Thymus (tissue), 11 donors: ENCODE measurements around the gene GRIN2C. TPM values are rescaled to one million over a fixed set of nuclear protein-coding genes. Genes with fewer than 3 reads are reported as not detected.

Source experiments
- DNase-seq, 9 donors: peaks; one replicate each; pipeline ENCODE4 v3.0.0-alpha.2; 2013; ENCODE audit warnings: low spot score in 9 of 9, low read depth in 6 of 9, missing footprints in 1 of 9
- H3K27ac ChIP-seq, 2 donors: one replicate each; pipeline ENCODE4 v1.5.1; 2013; ENCODE audit warnings: control low read depth in 1 of 2, low read depth in 1 of 2, low read length in 1 of 2, mild to moderate bottlenecking in 1 of 2, moderate library complexity in 1 of 2
- H3K27me3 ChIP-seq, 2 donors: one replicate each; pipeline ENCODE4 v1.5.1; 2013; ENCODE audit warnings: low read length in 1 of 2; ENCODE audit not compliant: control insufficient read depth in 2 of 2, insufficient read depth in 1 of 2
- H3K36me3 ChIP-seq, 2 donors: one replicate each; pipeline ENCODE4 v1.5.1; 2013; ENCODE audit warnings: low read length in 1 of 2, mild to moderate bottlenecking in 1 of 2, moderate library complexity in 1 of 2; ENCODE audit not compliant: control insufficient read depth in 2 of 2, insufficient read depth in 2 of 2
- H3K4me1 ChIP-seq, 2 donors: one replicate each; pipeline ENCODE4 v1.5.1; 2013; ENCODE audit warnings: low read length in 2 of 2; ENCODE audit not compliant: control insufficient read depth in 2 of 2, insufficient read depth in 2 of 2
- H3K4me3 ChIP-seq, 2 donors: one replicate each; pipeline ENCODE4 v1.5.1; 2013; ENCODE audit warnings: low read length in 2 of 2, control low read depth in 1 of 2, mild to moderate bottlenecking in 1 of 2
- H3K9me3 ChIP-seq, 2 donors: one replicate each; pipeline ENCODE4 v1.5.1; 2013; ENCODE audit warnings: low read length in 1 of 2, mild to moderate bottlenecking in 1 of 2; ENCODE audit not compliant: control insufficient read depth in 2 of 2, insufficient read depth in 1 of 2
- WGBS: extraction: QIAGEN DNeasy Blood & Tissue Kit; methylation state at CpG from one replicate; pipeline ENCODE4 v1.1.7; 2013; 5-methylcytosine and 5-hydroxymethylcytosine counted together
- polyA plus RNA-seq: library from polyadenylated mRNA; stranded (reverse); fragments of 200-250 nt; gene quantifications from one replicate; pipeline ENCODE4 v1.2.3, GENCODE V29; 2013
- total RNA-seq: library from RNA; stranded (reverse); fragments of 120-200 nt; gene quantifications from one replicate; pipeline ENCODE4 v1.2.4, GENCODE V29; 2013
- donor health status: healthy.

The GRIN2C gene
- total and polyA plus RNA-seq, 2 donors = 0.05 to 0.07 TPM

- no peaks in the 10 kb centered on the region for H3K36me3 ChIP-seq
- no peaks in the 10 kb centered on the region for H3K9me3 ChIP-seq
- WGBS = 86% methylated on average over 19 of the region's 19 CpGs
- H3K4me1 ChIP-seq = peaks cover 0 to 6% of the 10 kb centered on the region in 2 donors
- DNase-seq = no peak
- H3K27me3 ChIP-seq = peaks cover 19 to 24% of the 10 kb centered on the region in 2 donors
- H3K27ac ChIP-seq = no peak overlapping the region
- H3K4me3 ChIP-seq = no peak overlapping the region
Observed at GRCh38 chr17:74866198-74866835, 6.6 kb upstream of the GRIN2C start.

GRCh38 chr17:74865504-74866197 is 6.0 kb upstream of the GRIN2C start:
- no peak for DNase-seq
- Histone ChIP-seq H3K9me3 (no peaks in the 10 kb centered on the region), H3K27me3 (peaks cover 26 to 30% of the 10 kb centered on the region in 2 donors), H3K27ac (no peak overlapping the region), H3K4me1 (peaks cover 0 to 8% of the 10 kb centered on the region in 2 donors), H3K4me3 (no peak overlapping the region), H3K36me3 (no peaks in the 10 kb centered on the region)
- 94% methylated on average over 19 of the region's 19 CpGs for WGBS

GRCh38 chr17:74864866-74865395 is 5.2 kb upstream of the GRIN2C start:
- H3K9me3 ChIP-seq = no peaks in the 10 kb centered on the region
- DNase-seq = peak in 6 of 9 donors; percentile 16 to 75 (median 54)
- no peak overlapping the region for H3K4me3 ChIP-seq
- peaks cover 33 to 37% of the 10 kb centered on the region in 2 donors for H3K27me3 ChIP-seq
- no peak overlapping the region for H3K27ac ChIP-seq
- WGBS = 39% methylated on average over 11 of the region's 11 CpGs
- no peaks in the 10 kb centered on the region for H3K36me3 ChIP-seq
- peaks cover 0 to 15% of the 10 kb centered on the region in 2 donors for H3K4me1 ChIP-seq

- Histone ChIP-seq H3K4me3 (no peak overlapping the region), H3K9me3 (no peaks in the 10 kb centered on the region), H3K4me1 (peaks cover 4 to 16% of the 10 kb centered on the region in 2 donors), H3K27ac (no peak overlapping the region), H3K36me3 (no peaks in the 10 kb centered on the region), H3K27me3 (peaks cover 38 to 43% of the 10 kb centered on the region in 2 donors)
- no peak for DNase-seq
- WGBS = 97% methylated on average over 15 of the region's 15 CpGs
Observed at GRCh38 chr17:74864297-74864865, 4.7 kb upstream of the GRIN2C start.

- no peak overlapping the region for H3K4me3 ChIP-seq
- whole genome bisulfite sequencing = 95% methylated on average over 25 of the region's 25 CpGs
- H3K27ac ChIP-seq = no peak overlapping the region
- no peaks in the 10 kb centered on the region for H3K36me3 ChIP-seq
- DNase-seq = no peak
- H3K27me3 ChIP-seq = peaks cover 44 to 50% of the 10 kb centered on the region in 2 donors
- H3K4me1 ChIP-seq = peaks cover 4 to 16% of the 10 kb centered on the region in 2 donors
- no peaks in the 10 kb centered on the region for H3K9me3 ChIP-seq
Observed at GRCh38 chr17:74863420-74864296, 4.0 kb upstream of the GRIN2C start.

- peaks cover 51 to 58% of the 10 kb centered on the region in 2 donors for H3K27me3 ChIP-seq
- no peak for DNase-seq
- WGBS = 79% methylated on average over 6 of the region's 6 CpGs
- H3K4me3 ChIP-seq = no peak overlapping the region
- H3K4me1 ChIP-seq = peaks cover 4 to 16% of the 10 kb centered on the region in 2 donors
- no peak overlapping the region for H3K27ac ChIP-seq
- no peaks in the 10 kb centered on the region for H3K36me3 ChIP-seq
- H3K9me3 ChIP-seq = no peaks in the 10 kb centered on the region
Observed at GRCh38 chr17:74862919-74863318, 3.2 kb upstream of the GRIN2C start.

- DNase-seq = peak in 7 of 9 donors; percentile 16 to 73 (median 50)
- Histone ChIP-seq H3K9me3 (no peaks in the 10 kb centered on the region), H3K4me1 (peaks cover 4 to 16% of the 10 kb centered on the region in 2 donors), H3K27ac (no peak overlapping the region), H3K36me3 (no peaks in the 10 kb centered on the region), H3K27me3 (peaks cover 56 to 64% of the 10 kb centered on the region in 2 donors), H3K4me3 (no peak overlapping the region)
- 52% methylated on average over 25 of the region's 25 CpGs for WGBS
Observed at GRCh38 chr17:74862108-74862901, 2.6 kb upstream of the GRIN2C start.

GRCh38 chr17:74861662-74862107 is 2.0 kb upstream of the GRIN2C start:
- no peak for DNase-seq
- Histone ChIP-seq H3K4me1 (peaks cover 4 to 16% of the 10 kb centered on the region in 2 donors), H3K4me3 (no peak overlapping the region), H3K27ac (no peak overlapping the region), H3K27me3 (peaks cover 60 to 70% of the 10 kb centered on the region in 2 donors), H3K9me3 (no peaks in the 10 kb centered on the region), H3K36me3 (no peaks in the 10 kb centered on the region)
- 7% methylated on average over 36 of the region's 36 CpGs for WGBS
